HG02798 (cell line): ENCODE measurements around the gene AHI1.
"Not testable (repeated sequence)": the region's sequence is repeated elsewhere in the genome, so short reads cannot be mapped to it uniquely, and the experiment has no call there.

Experiments
- ATAC-seq: cut with Tn5 transposase; IDR thresholded peaks from one replicate; pipeline ENCODE4 v1.9.1; 2021; ENCODE audit warnings: mild to moderate bottlenecking; ENCODE audit not compliant: unreplicated experiment, poor library complexity

The AHI1 gene

DNA sequence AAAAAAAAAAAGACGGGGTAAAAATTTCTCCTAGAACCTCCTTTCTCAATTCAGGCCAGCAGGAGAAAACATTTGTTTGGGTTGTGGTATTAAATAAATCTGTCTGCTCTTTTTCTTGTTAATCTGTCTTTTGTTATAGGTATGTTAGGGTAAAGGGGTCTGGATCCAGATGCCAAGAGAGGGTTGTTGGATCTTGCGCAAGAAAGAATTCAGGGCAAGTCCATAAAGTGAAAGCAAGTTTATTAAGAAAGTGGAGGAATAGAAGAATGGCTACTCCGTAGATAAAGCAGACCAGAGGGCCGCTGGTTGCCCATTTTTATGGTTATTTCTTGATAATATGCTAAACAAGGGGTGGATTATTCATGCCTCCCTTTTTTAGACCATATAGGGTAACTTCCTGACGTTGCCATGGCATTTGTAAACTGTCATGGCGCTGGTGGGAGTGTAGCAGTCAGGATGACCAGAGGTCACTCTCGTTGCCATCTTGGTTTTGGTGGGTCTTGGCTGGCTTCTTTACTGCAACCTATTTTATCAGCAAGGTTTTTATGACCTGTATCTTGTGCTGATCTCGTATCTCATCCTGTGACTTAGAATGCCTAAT lies 251.0 kb downstream of the AHI1 start:
- ATAC-seq, result not testable (repeated sequence)

DNA sequence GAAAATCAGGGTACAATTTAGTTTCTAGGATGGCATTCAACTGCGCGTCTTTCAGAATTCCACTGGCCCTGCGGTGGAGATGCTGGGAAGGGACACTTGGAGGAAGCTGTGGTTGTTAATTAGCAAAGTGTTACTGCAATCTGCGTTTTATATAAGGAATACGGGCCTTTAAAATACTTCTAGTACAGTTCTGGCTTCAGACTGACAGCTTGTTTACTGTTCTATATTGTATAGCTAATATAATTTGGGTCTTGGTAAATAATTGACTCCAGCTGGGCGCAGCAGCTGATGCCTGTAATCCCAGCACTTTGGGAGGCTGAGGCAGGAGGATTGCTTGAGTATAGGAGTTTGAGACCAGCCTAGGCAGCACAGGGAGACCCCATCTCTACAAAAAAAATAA lies 252.7 kb downstream of the AHI1 start:
- ATAC-seq, result no peak

DNA sequence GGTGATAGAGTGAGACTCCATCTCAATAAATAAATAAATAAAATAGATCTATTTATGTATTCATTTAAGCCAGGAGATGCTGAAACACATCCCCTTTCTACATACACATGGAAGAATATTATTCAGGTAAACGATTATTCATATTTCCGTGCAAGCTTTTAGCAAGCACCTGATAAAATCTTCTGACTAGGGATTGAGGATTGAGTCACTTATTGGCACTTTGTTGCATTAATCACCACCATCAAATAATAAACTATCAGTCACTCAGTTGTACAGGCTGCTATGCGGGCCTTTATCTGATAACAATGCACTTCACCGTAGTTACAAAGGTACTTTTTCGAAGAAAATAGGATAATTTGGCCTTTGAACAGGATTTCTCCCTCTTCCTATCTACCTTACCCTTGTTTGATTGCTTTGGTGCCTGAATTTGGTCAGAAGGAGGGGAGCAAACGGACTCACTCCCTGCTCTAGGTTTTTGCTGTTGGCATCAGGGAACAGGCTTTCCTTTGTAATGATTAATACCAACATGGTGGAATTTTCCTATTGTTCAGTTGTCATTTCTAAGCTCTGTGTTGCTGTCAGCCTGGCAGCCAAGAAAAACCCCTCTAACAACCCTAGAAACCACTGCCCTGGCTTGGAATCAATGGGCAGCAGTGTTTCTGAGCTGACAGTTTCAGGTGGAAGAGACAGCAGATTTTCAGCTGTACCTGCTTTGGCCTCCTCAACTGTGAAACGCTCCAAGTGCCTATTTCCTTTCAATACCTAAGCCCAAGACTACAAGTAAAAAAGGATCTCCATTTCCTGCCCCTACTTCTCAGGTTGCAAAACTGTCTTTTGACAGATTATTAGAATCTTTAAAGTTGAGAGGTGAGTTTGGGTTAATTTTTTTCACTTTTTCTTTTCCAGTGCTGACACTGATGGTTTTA lies 253.4 kb downstream of the AHI1 start:
- no peak for ATAC-seq

DNA sequence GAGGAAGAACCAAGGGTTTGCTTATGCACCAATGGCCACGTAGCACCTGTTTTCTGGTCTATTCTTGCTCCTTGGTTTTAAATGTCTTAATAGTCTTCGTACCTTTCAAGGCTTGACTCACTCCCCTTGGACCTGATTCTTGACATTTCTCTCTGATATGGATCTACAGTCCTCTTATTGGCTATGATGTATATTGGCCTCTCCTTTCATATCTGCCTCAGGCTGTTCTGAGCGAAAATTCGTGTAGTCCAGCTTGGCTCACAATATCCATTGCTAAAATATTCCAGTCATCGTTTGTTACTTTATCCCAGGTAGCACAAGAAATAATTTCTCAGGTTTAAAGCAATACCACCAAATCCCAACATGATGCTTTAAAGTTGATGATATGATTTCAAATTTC lies 256.8 kb downstream of the AHI1 start:
- no peak for ATAC-seq

DNA sequence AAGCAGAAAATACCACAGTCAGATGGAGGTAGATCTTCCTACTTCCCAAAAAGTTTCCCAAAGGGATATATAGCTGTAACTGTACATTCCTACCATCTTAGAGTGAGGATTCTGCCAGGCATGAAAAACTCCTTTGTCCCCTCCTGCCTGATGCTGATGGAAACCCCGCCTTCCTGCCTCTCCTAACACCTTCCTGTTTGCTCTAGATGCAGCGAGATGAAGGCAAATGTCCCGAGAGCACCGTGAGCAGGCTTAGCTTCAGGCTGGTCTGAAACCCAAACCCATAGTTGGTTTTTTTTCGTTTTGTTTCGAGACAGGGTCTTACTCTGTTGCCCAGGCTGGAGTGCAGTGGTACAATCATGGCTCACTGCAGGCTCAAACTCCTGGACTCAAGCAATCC lies 260.8 kb downstream of the AHI1 start:
- ATAC-seq, result no peak

DNA sequence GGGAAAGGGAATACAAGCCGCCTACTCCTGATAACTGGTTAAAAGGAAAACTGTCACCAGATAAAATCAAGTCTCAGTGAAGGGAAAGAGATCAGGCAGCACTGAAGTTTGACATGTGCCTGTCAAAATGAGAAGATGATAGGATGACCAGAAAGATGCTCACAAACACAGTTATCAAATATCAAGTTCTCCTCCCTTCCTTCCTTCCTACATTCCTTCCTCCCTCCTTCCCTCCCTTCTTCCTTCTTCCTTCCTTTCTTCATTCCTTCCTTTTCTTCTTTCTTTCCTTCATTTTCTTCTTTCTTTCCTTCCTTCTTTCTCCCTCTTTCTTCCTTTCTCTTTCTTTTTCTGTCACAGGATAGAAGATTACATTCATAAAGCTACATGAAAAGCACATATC lies 261.2 kb downstream of the AHI1 start:
- no peak for ATAC-seq

DNA sequence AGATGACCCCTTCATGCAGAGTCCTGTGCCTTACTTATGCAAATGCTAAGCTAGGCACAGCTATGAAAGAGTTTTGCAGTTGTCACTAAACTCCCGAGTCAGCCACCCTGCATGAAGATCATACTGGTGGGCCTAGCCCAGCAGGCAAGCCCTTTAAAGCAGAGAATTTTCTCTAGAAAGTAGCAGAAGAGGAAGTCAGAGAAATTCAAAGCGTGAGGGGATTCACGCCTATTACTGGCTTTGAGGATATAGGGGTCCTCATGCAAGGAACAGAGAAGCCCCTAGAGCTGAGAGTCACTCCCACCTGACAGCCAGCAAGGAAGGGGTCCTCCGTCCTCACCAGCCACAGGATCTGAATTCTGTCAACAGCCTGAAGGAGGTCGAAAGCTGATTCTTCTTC lies 261.8 kb downstream of the AHI1 start:
- no peak for ATAC-seq

DNA sequence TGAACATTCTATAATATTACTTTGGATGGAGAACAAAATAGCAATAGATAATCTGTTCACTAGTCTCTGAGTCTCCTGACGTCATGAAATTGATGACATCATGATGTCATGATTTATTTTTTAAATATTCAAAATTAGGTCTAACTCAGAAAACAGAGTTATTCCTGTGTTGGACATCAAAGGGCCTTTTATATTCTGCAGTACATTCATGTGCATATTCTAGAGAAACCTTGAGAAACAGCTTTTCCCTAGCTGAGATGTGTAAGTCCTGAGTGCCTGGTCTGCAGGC lies 263.1 kb downstream of the AHI1 start:
- ATAC-seq, result no peak

DNA sequence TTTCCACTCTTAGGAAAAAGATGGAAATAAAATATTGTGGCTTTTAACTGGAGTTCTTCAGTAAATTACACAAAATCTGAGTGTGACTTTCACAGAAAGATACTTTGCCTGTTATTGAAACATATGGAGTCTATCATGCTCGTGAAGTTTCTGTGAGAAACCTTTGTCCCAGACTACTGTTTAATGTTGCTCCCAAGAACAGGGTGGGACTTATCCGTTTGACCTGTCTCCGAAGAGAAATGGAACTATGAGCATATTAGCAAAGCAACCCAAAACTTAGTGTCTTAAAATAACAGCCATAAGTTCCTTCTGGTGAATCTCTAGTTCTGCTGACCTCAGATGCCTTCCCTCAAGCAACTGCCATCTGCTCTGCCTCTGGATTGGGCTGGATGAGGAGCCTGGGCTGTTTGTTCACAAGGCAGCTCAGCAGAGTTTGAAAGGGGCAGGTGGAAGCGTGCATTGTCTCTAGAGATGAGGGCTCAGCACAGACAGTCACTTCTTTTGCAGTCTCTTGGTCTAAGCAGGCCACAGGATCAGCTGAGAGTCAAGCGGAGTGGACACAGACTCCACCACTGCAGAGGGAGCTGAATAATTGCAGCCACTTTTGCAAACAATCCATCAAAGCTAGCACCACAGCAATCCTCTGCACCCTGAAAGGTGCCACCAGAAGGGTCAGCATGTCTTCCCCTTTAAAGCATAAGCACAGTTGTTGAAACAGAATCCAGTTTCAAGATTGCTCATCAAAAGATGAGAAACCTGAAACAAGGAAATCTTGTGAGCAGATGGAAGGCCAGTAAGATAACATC lies 263.7 kb downstream of the AHI1 start:
- peak; percentile 66 for ATAC-seq
